ENCODE measurements around the gene ELP2.

- TF ChIP-seq ZFP30 (CRISPR knock-in tag; IDR thresholded peaks at IDR 0.05) (no peak), ZNF565 (CRISPR knock-in tag; conservative IDR thresholded peaks at IDR 0.05; ENCODE audit: low read depth) (no peak), ZC3H10 (CRISPR knock-in tag; IDR thresholded peaks at IDR 0.05) (no peak), RARB (CRISPR knock-in tag; IDR thresholded peaks at IDR 0.05) (no peak), ZFP3 (CRISPR knock-in tag; IDR thresholded peaks at IDR 0.05) (no peak), CREB5 (CRISPR knock-in tag; IDR thresholded peaks at IDR 0.05; ENCODE audit: low read depth) (no peak), CSRNP3 (CRISPR knock-in tag; IDR thresholded peaks at IDR 0.05) (no peak)
These were observed 53.3 kb downstream of the ELP2 start for GRCh38 chr18:36183033-36183432.
